PC-3 (cell line): ENCODE results near the gene BCKDHB. TPM values are rescaled to one million over a fixed set of nuclear protein-coding genes. Genes with fewer than 3 reads are reported as not detected.
A peak's percentile ranks its signal among the peaks of the same experiment; 100 is the strongest.

ENCODE experiments used
- ATAC-seq: fragments of 200-7000 bp; cut with Tn5 transposase; 2 replicates; pipeline ENCODE4 v1.9.1; 2020; ENCODE audit warnings: mild to moderate bottlenecking, moderate library complexity
- BruUV-seq: library from RNA; stranded (reverse); fragments of 400-500 nt; replicated peaks from 2 replicates; lab custom pipeline; 2021; lab: Mats Ljungman, UMichigan
- CTCF ChIA-PET: fragments of 300-600 bp; sonication (Branson Sonifier 250); formaldehyde crosslinking; loops from one replicate; lab custom pipeline; 2022; ENCODE audit warnings: antibody characterized with exemption; lab: Charles Lee
- POLR2A ChIA-PET: fragments of 300-600 bp; sonication (Branson Sonifier 250); formaldehyde crosslinking; loops from one replicate; lab custom pipeline; 2022; ENCODE audit warnings: antibody characterized with exemption; ENCODE audit not compliant: unreplicated experiment; lab: Charles Lee
- DNase-seq: peaks from one replicate; pipeline ENCODE4 v3.0.0-alpha.2; 2015
- H2AFZ ChIP-seq: fragments of 300-600 bp; sonication (generic); 2 replicates; pipeline ENCODE4 v1.6.0; 2016; ENCODE audit warnings: antibody characterized with exemption, low read length
- H3F3A ChIP-seq: fragments of 300-600 bp; sonication (generic); one replicate; pipeline ENCODE4 v1.6.0; 2017; ENCODE audit warnings: antibody characterized with exemption, low read length, control low read depth, mild to moderate bottlenecking; ENCODE audit not compliant: unreplicated experiment
- H3K27ac ChIP-seq: fragments of 300-600 bp; sonication (generic); 2 replicates; pipeline ENCODE4 v1.5.1; 2016; ENCODE audit warnings: mild to moderate bottlenecking, low read length
- H3K27me3 ChIP-seq: fragments of 300-600 bp; sonication (generic); 2 replicates; pipeline ENCODE4 v1.6.1; 2016; ENCODE audit warnings: low read length, mixed read lengths
- H3K36me3 ChIP-seq: fragments of 300-600 bp; sonication (generic); 2 replicates; pipeline ENCODE4 v1.6.1; 2016; ENCODE audit warnings: low read depth, mixed run types, low read length, mixed read lengths
- H3K4me1 ChIP-seq: fragments of 300-600 bp; sonication (generic); 2 replicates; pipeline ENCODE4 v1.5.1; 2016; ENCODE audit warnings: low read length; ENCODE audit not compliant: insufficient read depth
- H3K4me2 ChIP-seq: fragments of 300-600 bp; sonication (generic); 2 replicates; pipeline ENCODE4 v1.6.0; 2016; ENCODE audit warnings: low read length
- H3K4me3 ChIP-seq: fragments of 300-600 bp; sonication (generic); 2 replicates; pipeline ENCODE4 v1.5.1; 2016; ENCODE audit warnings: mild to moderate bottlenecking, low read length, mixed read lengths
- H3K79me2 ChIP-seq: fragments of 300-600 bp; sonication (generic); 2 replicates; pipeline ENCODE4 v1.6.1; 2017; ENCODE audit warnings: low read length, mixed read lengths
- H3K9ac ChIP-seq: fragments of 300-600 bp; sonication (generic); 2 replicates; pipeline ENCODE4 v1.6.0; 2016; ENCODE audit warnings: mild to moderate bottlenecking, low read length
- H3K9me2 ChIP-seq: fragments of 300-600 bp; sonication (generic); replicated peaks from 2 replicates; pipeline ENCODE4 v1.6.1; 2016; ENCODE audit warnings: mixed run types, low read length, mixed read lengths
- H3K9me3 ChIP-seq: fragments of 300-600 bp; sonication (generic); 2 replicates; pipeline ENCODE4 v1.6.1; 2016; ENCODE audit warnings: low read length, mixed read lengths
- H4K20me1 ChIP-seq: fragments of 300-600 bp; sonication (generic); 2 replicates; pipeline ENCODE4 v1.6.1; 2016; ENCODE audit warnings: low read length, mixed read lengths
- CTCF ChIP-seq: fragments of 300-600 bp; sonication (generic); conservative IDR thresholded peaks from 2 replicates; pipeline ENCODE4 v1.5.1; 2017; ENCODE audit warnings: antibody characterized with exemption, low read depth, mild to moderate bottlenecking, low read length
- EZH2 ChIP-seq: fragments of 300-600 bp; sonication (generic); IDR thresholded peaks from one replicate; pipeline ENCODE4 v1.6.1; 2017; ENCODE audit warnings: antibody characterized with exemption, mild to moderate bottlenecking, low read length; ENCODE audit not compliant: unreplicated experiment
- EZH2phosphoT487 ChIP-seq: fragments of 300-600 bp; sonication (generic); IDR thresholded peaks from 2 replicates; pipeline ENCODE4 v1.6.1; 2018; ENCODE audit warnings: mild to moderate bottlenecking, antibody characterized with exemption, low read length, borderline replicate concordance
- intact Hi-C: fragments of 100-400 bp; cut with micrococcal nuclease; formaldehyde crosslinking; loops from 2 replicates; pipeline ENCODE4 v1.9.0; 2023
- total RNA-seq: library from RNA; depleted of rRNA; stranded (reverse); fragments of >200 nt; gene quantifications from 2 replicates; pipeline ENCODE4 v1.2.3, GENCODE V29; 2014

The BCKDHB gene
- total RNA-seq, 1 experiment from 2014 or later: 9.9 TPM

- BruUV-seq: no TSS peak
- Histone ChIP-seq H3F3A (no peaks in the 10 kb centered on the region), H3K36me3 (no peaks in the 10 kb centered on the region), H3K9me3 (no peaks in the 10 kb centered on the region), H3K9ac (no peak overlapping the region), H3K4me2 (peak overlapping the region; percentile 2; the same call in 1 of the 2 replicates), H2AFZ (no peak overlapping the region), H4K20me1 (no peaks in the 10 kb centered on the region), H3K9me2 (no peaks in the 10 kb centered on the region), H3K4me1 (peaks cover 14% of the 10 kb centered on the region), H3K27ac (peak overlapping the region; percentile 46), H3K27me3 (no peaks in the 10 kb centered on the region), H3K79me2 (no peaks in the 10 kb centered on the region), H3K4me3 (no peak overlapping the region)
- ATAC-seq (peak; percentile 67), DNase-seq (peak; percentile 59)
- ChIA-PET CTCF (no interaction called here), POLR2A (no interaction called here)
- intact Hi-C loops: no loop called here
- TF ChIP-seq CTCF: no peak
- TF ChIP-seq EZH2phosphoT487: no peak
- TF ChIP-seq EZH2: no peak
Measured at GRCh38 chr6:80174900-80175572, 68.6 kb downstream of the BCKDHB start.

GRCh38 chr6:80179695-80180094 is 73.2 kb downstream of the BCKDHB start:
- no TSS peak for BruUV-seq
- no peaks in the 10 kb centered on the region for H3K79me2 ChIP-seq
- peaks cover 39% of the 10 kb centered on the region for H3K4me1 ChIP-seq
- H4K20me1 ChIP-seq: no peaks in the 10 kb centered on the region
- H3K27ac ChIP-seq: no peak overlapping the region
- peak; percentile 22 for DNase-seq
- H3K9me3 ChIP-seq: no peaks in the 10 kb centered on the region
- no peak for TF ChIP-seq EZH2
- TF ChIP-seq CTCF: no peak
- no peaks in the 10 kb centered on the region for H3K36me3 ChIP-seq
- POLR2A ChIA-PET: interaction anchor here (0.6 kb wide), 1 partner anchor 10 kb away, joined by 4 read pairs; no protein-coding TSS in a partner anchor
- H3K9me2 ChIP-seq: no peaks in the 10 kb centered on the region
- no peak overlapping the region for H2AFZ ChIP-seq
- H3F3A ChIP-seq: no peaks in the 10 kb centered on the region
- intact Hi-C loops: no loop called here
- ATAC-seq: no peak
- no peak overlapping the region for H3K9ac ChIP-seq
- no peaks in the 10 kb centered on the region for H3K27me3 ChIP-seq
- H3K4me2 ChIP-seq: no peak overlapping the region
- CTCF ChIA-PET: no interaction called here
- no peak overlapping the region for H3K4me3 ChIP-seq
